Common myeloid progenitor, CD34-positive (primary cell): ENCODE measurements around the gene DKKL1.
"Not testable (repeated sequence)": the region's sequence is repeated elsewhere in the genome, so short reads cannot be mapped to it uniquely, and the experiment has no call there.

Source experiments
- CTCF ChIA-PET: fragments of 350-600 bp; sonication (Branson Sonifier 250); formaldehyde crosslinking; loops from one replicate; lab custom pipeline; 2021; ENCODE audit warnings: antibody characterized with exemption; lab: Charles Lee
- POLR2A ChIA-PET: fragments of 350-600 bp; sonication (Branson Sonifier 250); formaldehyde crosslinking; loops from one replicate; lab custom pipeline; 2021; ENCODE audit warnings: antibody characterized with exemption; lab: Charles Lee
- DNase-seq, 3 donors: peaks; one replicate each; pipeline versions ENCODE4 v3.0.0 to v3.0.0-alpha.2; 2013
- H3K27ac ChIP-seq, 2 experiments: 1 replicate in 1 of 2; 2 replicates in 1 of 2; pipeline ENCODE4 v1.7.0; 2013; ENCODE audit warnings: inconsistent platforms in 2 of 2, low read length in 2 of 2, mild to moderate bottlenecking in 2 of 2, low read depth in 1 of 2, moderate library complexity in 1 of 2; ENCODE audit not compliant: severe bottlenecking in 2 of 2, insufficient read depth in 1 of 2, poor library complexity in 1 of 2
- H3K27me3 ChIP-seq, 5 experiments: replicated peaks in 2 of 5; 1 replicate in 3 of 5; 2 replicates in 2 of 5; pipeline versions ENCODE4 v1.6.1 to v1.7.0; 2013; ENCODE audit warnings: low read length in 4 of 5, mild to moderate bottlenecking in 2 of 5, moderate library complexity in 2 of 5, inconsistent platforms in 1 of 5; ENCODE audit not compliant: insufficient read depth in 5 of 5, control insufficient read depth in 4 of 5
- H3K36me3 ChIP-seq, 4 experiments: 1 replicate in 2 of 4; 2 replicates in 2 of 4; pipeline versions ENCODE4 v1.6.1 to v1.7.0; 2013; ENCODE audit warnings: low read length in 3 of 4, control low read depth in 1 of 4, mild to moderate bottlenecking in 1 of 4; ENCODE audit not compliant: control insufficient read depth in 4 of 4, insufficient read depth in 4 of 4
- H3K4me1 ChIP-seq, 4 experiments: 1 replicate in 3 of 4; 2 replicates in 1 of 4; pipeline versions ENCODE4 v1.6.1 to v1.7.1; 2013; ENCODE audit warnings: low read length in 3 of 4, mild to moderate bottlenecking in 3 of 4, control low read depth in 1 of 4, inconsistent platforms in 1 of 4, moderate library complexity in 1 of 4; ENCODE audit not compliant: control insufficient read depth in 4 of 4, insufficient read depth in 4 of 4; ENCODE audit errors: control extremely low read depth in 1 of 4
- H3K4me3 ChIP-seq, 7 experiments: 1 replicate in 4 of 7; 2 replicates in 3 of 7; pipeline versions ENCODE4 v1.5.1 to v1.7.0; 2013; ENCODE audit warnings: mild to moderate bottlenecking in 7 of 7, low read length in 6 of 7, moderate library complexity in 6 of 7, inconsistent platforms in 2 of 7, low read depth in 2 of 7, control low read depth in 1 of 7; ENCODE audit not compliant: insufficient read depth in 4 of 7, control insufficient read depth in 1 of 7; ENCODE audit errors: extremely low read depth in 1 of 7
- H3K9me3 ChIP-seq, 5 experiments: 1 replicate in 4 of 5; 2 replicates in 1 of 5; pipeline versions ENCODE4 v1.6.1 to v1.7.1; 2013; ENCODE audit warnings: low read length in 4 of 5, mild to moderate bottlenecking in 2 of 5, inconsistent platforms in 1 of 5, low read depth in 1 of 5, moderate library complexity in 1 of 5; ENCODE audit not compliant: control insufficient read depth in 4 of 5, insufficient read depth in 2 of 5; ENCODE audit errors: control extremely low read depth in 1 of 5
- WGBS: methylation state at CpG from one replicate; pipeline ENCODE4 v1.1.5; 2013; ENCODE audit not compliant: insufficient coverage; 5-methylcytosine and 5-hydroxymethylcytosine counted together

Gene DKKL1

DNA sequence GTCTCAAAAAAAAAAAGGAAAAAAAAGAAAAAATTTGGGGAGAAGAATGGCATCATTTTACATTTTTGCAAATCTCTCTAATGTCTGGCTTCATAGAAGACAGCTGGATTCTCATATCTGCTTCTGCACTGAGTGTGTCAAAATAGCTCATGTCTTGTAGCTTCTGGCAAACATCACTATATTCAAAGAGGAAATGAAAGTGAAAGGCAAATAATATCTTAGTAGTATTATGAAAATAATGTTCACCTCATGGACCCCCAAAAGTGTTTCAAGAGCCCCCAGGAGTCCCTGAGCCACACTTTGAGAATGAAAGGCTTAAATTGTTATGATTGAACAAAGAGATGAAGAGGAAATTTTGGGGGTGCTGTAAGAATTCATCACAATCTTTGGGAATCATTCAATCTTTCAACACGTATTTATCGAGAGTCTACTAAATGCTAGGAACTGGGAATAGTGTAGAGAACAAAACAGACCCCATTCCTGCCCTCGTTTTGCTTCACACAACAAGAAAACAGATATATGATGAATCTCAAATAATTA lies 37.4 kb upstream of the DKKL1 start:
- H3K27ac ChIP-seq, result no peak overlapping the region
- no peak overlapping the region for H3K4me3 ChIP-seq
- CTCF ChIA-PET, result interaction anchor here (0.7 to 0.8 kb wide), 2 partner anchors 25 to 30 kb away, joined by 4 read pairs; no protein-coding TSS in a partner anchor
- H3K36me3 ChIP-seq, result no peaks in the 10 kb centered on the region
- POLR2A ChIA-PET, result no interaction called here
- DNase-seq, result peak in 1 of 3 donors; percentile 29
- no CpG with 5 or more reads among the region's 3 CpGs for WGBS
- peaks cover 0 to 3% (median 0%) of the 10 kb centered on the region in 5 experiments for H3K9me3 ChIP-seq
- no peaks in the 10 kb centered on the region for H3K27me3 ChIP-seq
- H3K4me1 ChIP-seq, result no peaks in the 10 kb centered on the region

DNA sequence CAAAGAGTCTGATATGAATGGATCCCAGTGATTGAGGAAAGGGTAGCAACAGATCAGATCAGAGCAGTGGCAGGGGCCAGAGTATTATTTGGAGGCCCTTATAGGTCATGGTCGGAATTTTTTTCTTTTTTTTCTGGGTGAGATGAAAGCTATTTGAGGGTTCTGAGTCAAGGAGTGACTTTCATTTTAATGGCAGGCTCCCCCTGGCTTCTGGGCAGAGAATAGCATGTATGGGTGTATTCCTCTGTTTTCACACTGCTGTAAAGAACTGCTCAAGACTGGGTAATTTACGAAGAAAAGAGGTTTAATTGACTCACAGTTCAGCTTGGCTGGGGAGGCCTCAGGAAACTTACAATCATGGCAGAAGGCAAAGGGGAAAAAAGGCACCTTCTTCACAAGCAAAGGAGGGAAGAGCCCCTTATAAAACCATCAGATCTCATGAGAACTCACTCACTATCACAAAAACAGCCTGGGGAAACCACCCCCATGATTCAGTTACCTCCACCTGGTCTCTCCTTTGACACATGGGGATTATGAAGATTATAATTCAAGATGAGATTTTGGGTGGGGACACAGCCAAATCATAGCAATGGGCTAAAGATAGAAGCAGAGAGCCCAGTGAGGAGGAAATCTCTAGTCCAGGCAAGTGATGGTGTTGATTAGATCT lies 35.7 kb upstream of the DKKL1 start:
- H3K4me3 ChIP-seq, result no peak overlapping the region
- POLR2A ChIA-PET, result interaction anchor here (0.7 kb wide), 1 partner anchor 732 kb away, joined by 3 read pairs; no protein-coding TSS in a partner anchor
- CTCF ChIA-PET, result interaction anchor here (0.7 to 1.8 kb wide), 4 partner anchors 12 to 26 kb away, joined by 3 to 10 read pairs (median 3); no protein-coding TSS in a partner anchor
- H3K9me3 ChIP-seq, result no peaks in the 10 kb centered on the region
- WGBS, result 60% methylated on average over 1 of the region's 2 CpGs
- peaks cover 2 to 13% (median 7%) of the 10 kb centered on the region in 4 experiments for H3K4me1 ChIP-seq
- no peak overlapping the region for H3K27ac ChIP-seq
- no peaks in the 10 kb centered on the region for H3K27me3 ChIP-seq
- DNase-seq, result peak; percentile 48 to 74 (median 71)
- H3K36me3 ChIP-seq, result no peaks in the 10 kb centered on the region

DNA sequence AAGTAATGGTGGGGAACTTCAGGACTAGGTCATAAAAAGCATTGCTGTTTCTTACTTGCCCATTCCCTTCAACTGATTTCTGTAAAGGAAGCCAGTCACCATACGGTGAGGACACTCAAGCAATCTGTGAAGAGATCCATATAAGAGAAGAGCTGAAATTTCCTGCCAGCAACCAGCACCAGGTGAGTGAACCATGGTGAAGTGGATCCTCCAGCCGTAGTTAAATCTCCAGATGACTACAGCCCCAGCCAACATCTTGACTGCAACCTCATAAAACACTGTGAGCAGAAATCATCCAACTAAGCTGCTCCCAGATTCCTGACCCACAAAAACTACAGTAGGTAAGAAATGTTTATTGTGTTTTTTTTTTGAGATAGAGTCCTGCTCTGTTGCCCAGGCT lies 34.9 kb upstream of the DKKL1 start:
- Histone ChIP-seq H3K36me3 (no peaks in the 10 kb centered on the region), H3K4me3 (no peak overlapping the region), H3K9me3 (no peaks in the 10 kb centered on the region), H3K4me1 (peaks cover 2 to 20% (median 14%) of the 10 kb centered on the region in 4 experiments), H3K27ac (no peak overlapping the region), H3K27me3 (no peaks in the 10 kb centered on the region)
- DNase-seq, result no peak
- ChIA-PET POLR2A (interaction anchor here (0.6 kb wide), 1 partner anchor 327 kb away, joined by 5 read pairs; no protein-coding TSS in a partner anchor), CTCF (interaction anchor here (1.4 to 1.8 kb wide), 2 partner anchors 22 to 27 kb away, joined by 3 to 10 read pairs; no protein-coding TSS in a partner anchor)
- 100% methylated on average over 2 of the region's 2 CpGs for WGBS

DNA sequence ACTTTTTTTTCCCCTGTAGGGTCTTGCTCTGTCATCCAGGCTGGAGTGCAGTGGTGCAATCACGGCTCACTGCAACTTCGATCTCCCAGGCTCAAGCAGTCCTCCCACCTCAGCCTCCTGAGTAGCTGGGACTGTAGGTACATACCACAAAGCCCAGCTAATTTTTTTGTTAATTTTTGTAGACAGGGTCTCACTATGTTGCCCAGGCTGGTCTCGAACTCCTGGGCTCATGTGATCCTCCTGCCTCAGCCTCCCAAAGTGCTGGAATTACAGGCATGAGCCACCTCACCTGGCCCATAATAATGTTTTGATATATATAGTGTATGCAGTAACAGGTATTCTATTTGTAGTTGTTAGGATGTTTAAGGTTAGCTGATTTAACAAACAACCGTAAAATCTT lies 32.5 kb upstream of the DKKL1 start:
- H3K9me3 ChIP-seq, H3K27ac ChIP-seq, H3K27me3 ChIP-seq, H3K4me3 ChIP-seq, POLR2A ChIA-PET, DNase-seq, H3K36me3 ChIP-seq: not testable (repeated sequence)
- peaks cover 2 to 44% (median 34%) of the 10 kb centered on the region in 4 experiments for H3K4me1 ChIP-seq
- WGBS, result 100% methylated on average over 1 of the region's 4 CpGs
- CTCF ChIA-PET, result interaction anchor here (1.0 kb wide), 1 partner anchor 139 kb away, joined by 5 read pairs; no protein-coding TSS in a partner anchor

DNA sequence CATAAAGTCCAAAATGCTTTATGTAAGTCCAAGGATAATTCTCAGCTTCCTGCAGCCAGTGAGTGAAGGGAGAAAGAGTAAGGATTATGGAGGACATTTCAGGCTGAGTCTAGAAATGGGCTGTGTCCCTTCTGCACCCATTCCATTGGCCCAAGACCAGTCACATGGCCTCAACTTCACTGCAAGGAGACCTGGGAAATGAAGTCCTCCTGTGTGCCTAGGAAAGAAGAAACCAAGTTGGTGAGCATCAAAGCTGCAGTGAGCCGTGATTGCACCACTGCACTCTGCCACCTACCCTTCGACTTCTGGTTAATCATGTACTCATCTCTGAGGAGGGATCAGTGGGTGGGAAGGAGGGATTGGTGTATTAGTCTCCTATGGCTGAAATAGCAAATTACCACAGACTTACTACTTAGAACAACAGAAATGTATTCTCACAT lies 32.0 kb upstream of the DKKL1 start:
- Histone ChIP-seq H3K4me3 (no peak overlapping the region), H3K4me1 (peaks cover 2 to 49% (median 38%) of the 10 kb centered on the region in 4 experiments), H3K27ac (no peak overlapping the region), H3K36me3 (peaks cover 0 to 2% (median under 1%) of the 10 kb centered on the region in 4 experiments), H3K27me3 (no peaks in the 10 kb centered on the region), H3K9me3 (no peaks in the 10 kb centered on the region)
- CTCF ChIA-PET, result interaction anchor here (1.0 kb wide), 1 partner anchor 138 kb away, joined by 5 read pairs; no protein-coding TSS in a partner anchor
- DNase-seq, result peak; percentile 50 to 72 (median 67)
- POLR2A ChIA-PET, result no interaction called here
- WGBS, result no CpG with 5 or more reads among the region's 2 CpGs

DNA sequence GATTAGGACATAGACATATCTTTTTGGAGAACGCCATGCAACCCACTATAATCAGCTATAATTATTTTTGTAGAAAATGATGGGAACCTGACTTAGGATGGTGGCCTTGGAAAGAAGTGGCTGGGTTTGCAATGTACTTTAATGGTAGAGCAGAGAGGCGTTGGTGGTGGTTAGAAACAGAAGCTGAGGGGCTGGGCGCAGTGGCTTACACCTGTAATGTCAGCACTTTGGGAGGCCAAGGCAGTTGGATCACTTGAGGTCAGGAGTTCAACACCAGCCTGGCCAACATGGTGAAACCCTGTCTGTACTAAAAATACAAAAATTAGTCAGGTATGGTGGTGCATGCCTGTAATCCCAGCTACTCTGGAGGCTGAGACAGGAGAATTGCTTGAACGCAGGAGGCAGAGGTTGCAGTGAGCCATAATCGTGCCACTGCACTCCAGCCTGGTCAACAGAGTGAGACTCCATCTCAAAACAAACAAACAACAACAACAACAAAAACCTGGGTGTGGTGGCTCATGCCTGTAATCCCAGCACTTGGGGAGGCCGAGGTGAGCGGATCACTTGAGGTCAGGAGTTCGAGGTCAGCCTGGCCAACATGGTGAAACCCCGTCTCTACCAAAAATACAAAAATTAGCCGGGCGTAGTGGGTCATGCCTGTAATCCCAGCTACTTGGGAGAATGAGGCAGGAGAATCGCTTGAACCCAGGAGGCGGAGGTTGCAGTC lies 30.8 kb upstream of the DKKL1 start:
- Histone ChIP-seq H3K36me3 (peaks cover 0 to 12% (median 7%) of the 10 kb centered on the region in 4 experiments), H3K27ac (peak overlapping the region in 1 of 2 experiments; percentile 88), H3K4me3 (peak overlapping the region in 2 of 7 experiments; percentile 59 to 88), H3K4me1 (peaks cover 2 to 53% (median 41%) of the 10 kb centered on the region in 4 experiments)
- H3K9me3 ChIP-seq, H3K27me3 ChIP-seq, DNase-seq, POLR2A ChIA-PET: not testable (repeated sequence)
- WGBS, result 94% methylated on average over 12 of the region's 13 CpGs
- CTCF ChIA-PET, result interaction anchor here (0.5 to 2.3 kb wide), 3 partner anchors 8 to 299 kb away, joined by 3 to 5 read pairs (median 3); partner anchors contain the start of gene SLC6A16
